Glomerular endothelial cell (primary cell): ENCODE results near the gene RPS6KB1. TPM values are rescaled to one million over a fixed set of nuclear protein-coding genes. Genes with fewer than 3 reads are reported as not detected.
"Not testable (repeated sequence)": the region's sequence is repeated elsewhere in the genome, so short reads cannot be mapped to it uniquely, and the experiment has no call there.

Source experiments
- DNase-seq: peaks from one replicate; pipeline ENCODE4 v3.0.0-alpha.2; 2011; ENCODE audit warnings: low read depth, low spot score; ENCODE audit errors: extremely low read depth
- total RNA-seq: library from RNA; depleted of rRNA; stranded (reverse); fragments of >200 nt; gene quantifications from 2 replicates; pipeline ENCODE4 v1.2.3, GENCODE V29; 2015

RPS6KB1 gene
- 17.9 and 23.2 TPM in 2 replicates for total RNA-seq

- DNase-seq = no peak
These were observed at the start of gene RPS6KB1, which contains the start of gene TUBD1 for GRCh38 chr17:59892924-59893675. TSS of gene RPS6KB1 (plus strand) at chr17:59893121. CDS start at chr17:59893185, 64 bp downstream. TSS of gene TUBD1 (minus strand) at chr17:59892943. CDS start at chr17:59891002, 1,941 bp downstream.

DNA sequence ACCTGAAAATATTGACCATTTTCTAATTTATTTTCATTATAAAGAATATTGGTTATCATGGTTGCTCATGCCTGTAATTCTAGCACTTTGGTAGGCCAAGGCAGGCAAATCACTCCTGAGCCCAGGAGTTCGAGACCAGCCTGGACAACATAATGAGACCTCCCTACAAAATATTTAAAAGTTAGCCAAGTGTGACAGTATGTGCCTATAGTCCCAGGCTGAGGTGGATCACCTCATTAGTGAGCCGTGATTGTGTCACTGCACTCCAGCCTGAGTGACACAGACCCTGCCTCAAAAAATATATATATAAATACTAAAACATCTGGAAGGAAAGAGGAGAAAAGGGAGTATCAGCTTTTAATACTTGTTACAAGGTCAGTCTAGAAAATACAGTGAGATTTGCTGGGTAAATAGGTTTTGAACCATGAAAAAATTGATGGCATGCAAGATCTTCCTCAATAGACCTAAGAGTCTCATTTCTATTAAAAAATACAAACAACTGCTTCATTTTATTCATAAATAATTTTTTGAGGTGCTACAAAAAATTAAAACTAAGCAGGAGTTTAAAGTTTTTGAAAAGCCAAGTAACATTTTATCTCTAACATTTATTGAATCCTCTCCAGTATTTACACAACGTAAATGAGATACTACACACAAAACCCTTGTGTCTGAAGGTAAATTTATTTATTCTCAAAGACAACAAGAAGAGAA is 47.9 kb upstream of the RPS6KB1 start:
- no peak for DNase-seq

- no peak for DNase-seq
These were observed 47.1 kb upstream of the RPS6KB1 start for GRCh38 chr17:59845595-59846393.

- peak; percentile 39 for DNase-seq
These were observed 46.3 kb upstream of the RPS6KB1 start for GRCh38 chr17:59846394-59847165.

- no peak for DNase-seq
These were observed 44.6 kb upstream of the RPS6KB1 start for GRCh38 chr17:59848385-59848668.

- no peak for DNase-seq
These were observed 44.1 kb upstream of the RPS6KB1 start for GRCh38 chr17:59848778-59849177.

- not testable (repeated sequence) for DNase-seq
These were observed 42.6 kb upstream of the RPS6KB1 start for GRCh38 chr17:59850311-59850710.

DNA sequence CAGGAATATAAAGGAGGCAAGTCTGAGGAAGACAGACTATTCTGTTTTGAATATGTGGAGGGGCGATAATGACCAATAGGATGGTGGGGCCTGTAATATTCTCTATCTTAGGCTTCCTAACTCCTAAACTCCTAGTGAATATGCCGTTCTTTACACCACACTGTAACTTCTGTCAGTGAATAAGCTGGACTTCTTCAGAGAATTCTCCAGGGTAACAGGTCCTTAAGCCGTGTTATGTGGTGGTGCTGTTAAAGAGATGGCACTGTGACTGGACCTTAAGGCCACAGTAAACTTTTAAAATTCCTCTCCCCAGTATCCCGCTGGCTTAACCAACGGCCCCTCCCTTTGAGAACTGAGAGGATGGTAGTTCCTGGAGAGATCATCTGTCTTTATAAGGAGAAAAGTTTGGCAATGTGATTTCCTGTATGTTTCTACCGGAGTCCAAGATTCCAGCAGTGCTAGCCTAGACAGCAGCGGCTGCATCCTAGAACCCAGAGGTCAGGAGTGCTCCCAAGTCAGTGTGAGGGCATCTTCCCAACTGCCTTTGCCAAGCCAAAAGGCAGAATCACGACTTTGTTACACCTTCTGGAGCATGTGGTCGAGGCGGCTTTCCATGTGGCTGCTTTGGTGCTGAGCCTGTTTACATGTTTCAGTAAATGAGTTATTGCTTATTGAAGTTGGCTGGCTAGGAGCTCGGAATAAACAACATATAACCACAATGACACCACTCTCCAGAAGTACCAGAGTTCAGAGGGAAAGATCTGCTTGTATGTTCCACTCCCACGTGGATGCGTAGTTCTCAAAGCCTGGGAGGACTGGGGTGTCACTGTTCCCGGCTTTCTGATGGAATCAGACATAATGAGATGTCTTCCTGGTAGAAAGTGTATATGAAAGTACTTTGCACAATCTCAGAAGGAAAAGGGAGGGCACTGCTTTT is 41.2 kb upstream of the RPS6KB1 start:
- no peak for DNase-seq

DNA sequence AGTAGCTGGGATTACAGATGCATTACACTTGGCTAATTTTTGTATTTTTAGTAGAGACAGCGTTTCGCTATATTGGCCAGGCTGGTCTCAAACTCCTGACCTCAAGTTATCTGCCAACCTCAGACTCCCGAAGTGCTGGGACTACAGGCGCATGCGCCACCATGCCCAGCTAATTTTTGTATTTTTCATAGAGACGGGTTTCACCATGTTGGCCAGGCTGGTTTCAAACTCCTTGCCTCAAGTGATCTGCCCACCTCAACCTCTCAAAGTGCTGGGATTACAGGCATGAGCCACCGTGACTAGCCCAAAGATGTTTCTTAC is 40.1 kb upstream of the RPS6KB1 start:
- DNase-seq = not testable (repeated sequence)

DNA sequence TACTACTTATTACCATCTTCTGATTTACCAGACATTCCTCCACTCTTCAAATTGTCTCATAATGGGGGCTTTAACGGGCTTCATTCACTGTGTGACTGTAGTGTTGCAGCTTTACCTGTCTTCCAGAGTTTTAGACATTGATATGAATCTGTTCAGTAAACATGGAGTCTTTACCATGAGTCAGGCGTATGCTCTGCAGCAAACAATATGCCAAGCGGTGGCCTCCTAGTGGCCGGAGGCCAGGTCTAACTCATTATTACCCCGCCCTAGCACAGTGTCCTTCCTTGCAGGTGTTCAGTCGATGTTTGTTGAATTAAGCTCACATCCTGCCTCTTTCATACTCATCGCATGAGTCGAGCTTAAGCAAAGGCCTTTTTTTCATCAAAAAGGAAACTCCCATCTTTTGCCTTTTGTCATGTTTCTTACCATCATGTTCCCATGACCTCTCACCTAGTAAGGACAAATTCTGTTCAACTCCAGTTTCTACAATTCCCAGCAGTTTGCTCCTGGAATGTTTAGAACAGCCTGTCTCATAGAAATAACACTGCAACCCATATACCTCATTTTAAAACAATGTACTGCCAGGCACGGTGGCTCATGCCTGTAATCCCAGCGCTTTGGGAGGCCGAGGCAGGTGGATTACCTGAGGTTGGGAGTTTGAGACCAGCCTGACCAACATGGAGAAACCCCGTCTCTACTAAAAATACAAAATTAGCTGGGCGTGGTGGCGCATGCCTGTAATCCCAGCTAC is 39.6 kb upstream of the RPS6KB1 start:
- peak; percentile 90 for DNase-seq

GRCh38 chr17:59853919-59854729 is 38.8 kb upstream of the RPS6KB1 start:
- not testable (repeated sequence) for DNase-seq

- no peak for DNase-seq
These were observed 35.8 kb upstream of the RPS6KB1 start for GRCh38 chr17:59856859-59857794.

DNA sequence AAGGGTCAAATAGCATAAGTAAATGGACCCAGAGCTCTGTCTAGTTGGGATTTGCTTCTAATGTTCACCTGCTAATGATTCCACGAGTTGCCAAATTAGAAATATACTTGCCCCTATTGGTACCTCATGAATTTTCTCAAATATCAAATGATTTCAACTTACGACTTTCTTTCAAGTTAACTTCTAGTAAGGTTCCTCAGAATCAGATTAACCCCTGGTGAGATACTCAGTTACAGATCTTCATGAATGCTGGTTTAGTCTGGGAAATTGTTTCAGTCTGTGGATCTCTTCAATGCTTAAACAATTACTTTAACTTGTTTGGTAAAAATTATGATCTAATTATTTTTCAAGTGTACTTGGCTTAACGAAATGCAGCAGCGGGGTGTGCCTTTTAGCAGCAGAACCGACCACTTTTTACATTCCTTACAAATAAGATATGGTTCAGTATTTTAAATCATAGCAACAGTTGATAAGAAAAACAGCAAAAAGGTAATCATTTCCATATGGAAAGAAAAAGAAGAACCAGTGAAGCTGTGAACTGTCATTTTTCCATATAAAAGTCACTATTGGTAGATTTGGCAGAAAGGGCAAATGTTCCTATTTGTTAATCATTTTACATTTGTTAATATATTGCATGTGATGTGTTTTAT is 34.6 kb upstream of the RPS6KB1 start:
- no peak for DNase-seq

DNA sequence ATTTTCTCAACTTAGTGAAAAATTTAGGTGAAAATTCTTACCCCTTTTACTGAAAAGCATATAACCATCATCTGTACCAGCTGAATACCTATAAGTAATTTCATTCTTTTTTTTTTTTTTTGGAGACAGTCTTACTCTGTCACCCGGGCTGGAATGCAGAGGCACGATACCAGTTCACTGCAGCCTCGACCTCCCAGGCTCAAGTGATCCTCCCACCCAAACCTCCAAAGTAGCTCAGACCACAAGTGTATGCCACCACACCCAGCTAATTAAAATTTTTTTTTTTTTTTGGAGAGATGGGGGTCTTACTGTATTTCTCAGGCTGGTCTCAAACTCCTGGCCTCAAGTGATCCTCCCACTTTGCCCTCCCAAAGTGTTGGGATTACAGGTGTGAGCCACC is 34.0 kb upstream of the RPS6KB1 start:
- DNase-seq = no peak

DNA sequence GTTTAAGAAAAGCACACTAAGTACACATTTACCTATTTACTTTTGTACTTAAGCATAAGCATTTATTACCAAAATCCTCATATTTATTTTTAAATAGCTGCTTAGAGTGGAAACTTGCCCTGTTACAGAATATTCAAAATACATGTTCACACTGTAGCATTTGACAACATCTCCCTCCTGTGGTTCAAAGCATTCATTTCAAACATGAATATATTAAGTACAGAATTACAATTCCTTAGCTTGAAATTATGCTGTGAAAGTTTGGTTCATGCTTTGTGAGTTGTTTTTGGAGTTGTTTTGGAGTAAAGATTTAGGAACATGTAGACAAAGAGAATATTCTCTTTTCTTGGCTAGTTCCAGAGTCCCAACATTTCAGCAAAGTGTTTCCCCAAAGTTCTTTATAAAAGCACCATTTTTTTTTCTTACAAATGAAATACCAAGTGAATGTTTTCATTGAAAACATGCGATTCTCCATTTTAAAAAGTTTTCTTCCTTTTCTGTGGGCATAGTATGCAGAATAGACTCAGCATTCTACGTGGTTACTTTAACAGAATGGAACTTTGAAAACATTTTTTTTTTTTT is 33.4 kb upstream of the RPS6KB1 start:
- DNase-seq = peak; percentile 50

GRCh38 chr17:59863616-59864015 is 29.3 kb upstream of the RPS6KB1 start:
- no peak for DNase-seq

DNA sequence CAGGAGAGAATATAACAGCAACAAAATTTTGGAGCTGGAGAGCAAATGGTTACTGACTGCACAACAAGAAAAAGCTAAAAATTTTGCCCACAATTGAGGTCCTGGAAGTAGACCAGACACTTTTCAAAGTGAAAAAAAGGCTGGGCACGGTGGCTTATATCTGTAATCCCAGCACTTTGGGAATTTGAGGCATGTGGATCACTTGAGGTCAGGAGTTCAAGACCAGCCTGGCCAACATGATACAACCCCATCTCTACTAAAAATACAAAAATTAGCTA is 23.0 kb upstream of the RPS6KB1 start:
- DNase-seq = no peak
